Measurements from ENCODE around the gene NEURL3.

GRCh38 chr2:96468904-96469303, 36.3 kb downstream of the NEURL3 start:
- TF ChIP-seq MAX (IDR thresholded peaks at IDR 0.05; ENCODE audit: insufficient read depth, insufficient read length) (no peak), EZH2 (IDR thresholded peaks at IDR 0.05; ENCODE audit: borderline replicate concordance, low read depth, low read length, severe bottlenecking) (no peak), POLR2A (IDR thresholded peaks at IDR 0.05; ENCODE audit: low read depth, low read length) (no peak)

Data from endothelial cell of umbilical vein (primary cell).